ENCODE measurements around the gene TARBP2.

- no peak for TF ChIP-seq POLR2A (IDR thresholded peaks at IDR 0.05)
- TF ChIP-seq, protein P1, sequence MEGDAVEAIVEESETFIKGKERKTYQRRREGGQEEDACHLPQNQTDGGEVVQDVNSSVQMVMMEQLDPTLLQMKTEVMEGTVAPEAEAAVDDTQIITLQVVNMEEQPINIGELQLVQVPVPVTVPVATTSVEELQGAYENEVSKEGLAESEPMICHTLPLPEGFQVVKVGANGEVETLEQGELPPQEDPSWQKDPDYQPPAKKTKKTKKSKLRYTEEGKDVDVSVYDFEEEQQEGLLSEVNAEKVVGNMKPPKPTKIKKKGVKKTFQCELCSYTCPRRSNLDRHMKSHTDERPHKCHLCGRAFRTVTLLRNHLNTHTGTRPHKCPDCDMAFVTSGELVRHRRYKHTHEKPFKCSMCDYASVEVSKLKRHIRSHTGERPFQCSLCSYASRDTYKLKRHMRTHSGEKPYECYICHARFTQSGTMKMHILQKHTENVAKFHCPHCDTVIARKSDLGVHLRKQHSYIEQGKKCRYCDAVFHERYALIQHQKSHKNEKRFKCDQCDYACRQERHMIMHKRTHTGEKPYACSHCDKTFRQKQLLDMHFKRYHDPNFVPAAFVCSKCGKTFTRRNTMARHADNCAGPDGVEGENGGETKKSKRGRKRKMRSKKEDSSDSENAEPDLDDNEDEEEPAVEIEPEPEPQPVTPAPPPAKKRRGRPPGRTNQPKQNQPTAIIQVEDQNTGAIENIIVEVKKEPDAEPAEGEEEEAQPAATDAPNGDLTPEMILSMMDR (IDR thresholded peaks at IDR 0.05), result no peak
Observed at GRCh38 chr12:53505086-53505485, 4.0 kb downstream of the TARBP2 start.

All from body of pancreas (tissue), 4 donors.